GM19035 (cell line): ENCODE data around the gene CLDN2.

Experiments used
- ATAC-seq: cut with Tn5 transposase; IDR thresholded peaks from one replicate; pipeline ENCODE4 v1.9.1; 2021; ENCODE audit not compliant: unreplicated experiment

Gene CLDN2

GRCh38 chrX:106921637-106922036 is 1.4 kb downstream of the CLDN2 start:
- no peak for ATAC-seq

GRCh38 chrX:106927023-106927422 is 6.8 kb downstream of the CLDN2 start:
- ATAC-seq: no peak

- no peak for ATAC-seq
Measured at GRCh38 chrX:106927700-106928099, 7.5 kb downstream of the CLDN2 start.

- no peak for ATAC-seq
Measured at GRCh38 chrX:106928227-106928626, 8.0 kb downstream of the CLDN2 start.

- ATAC-seq: no peak
Measured at GRCh38 chrX:106931831-106932491, 11.8 kb downstream of the CLDN2 start.

- no peak for ATAC-seq
Measured at GRCh38 chrX:106932492-106932923, 12.3 kb downstream of the CLDN2 start.

- ATAC-seq: no peak
Measured at GRCh38 chrX:106932960-106933537, 12.8 kb downstream of the CLDN2 start.

- no peak for ATAC-seq
Measured at GRCh38 chrX:106933538-106933961, 13.3 kb downstream of the CLDN2 start.

GRCh38 chrX:106935175-106935574 is 15.0 kb downstream of the CLDN2 start:
- ATAC-seq: no peak

GRCh38 chrX:106936246-106936645 is 16.0 kb downstream of the CLDN2 start:
- no peak for ATAC-seq

GRCh38 chrX:106939566-106939965 is 19.4 kb downstream of the CLDN2 start:
- ATAC-seq: no peak

- ATAC-seq: no peak
Measured at GRCh38 chrX:106940068-106940467, 19.9 kb downstream of the CLDN2 start.

- ATAC-seq: no peak
Measured at GRCh38 chrX:106946464-106946863, 26.3 kb downstream of the CLDN2 start.

- no peak for ATAC-seq
Measured at GRCh38 chrX:106948641-106949040, 28.4 kb downstream of the CLDN2 start.

- no peak for ATAC-seq
Measured at GRCh38 chrX:106949366-106949765, 29.2 kb downstream of the CLDN2 start.

- no peak for ATAC-seq
Measured at GRCh38 chrX:106950381-106950780, 30.2 kb downstream of the CLDN2 start.

GRCh38 chrX:106951230-106951629 is 31.0 kb downstream of the CLDN2 start:
- ATAC-seq: no peak

- ATAC-seq: no peak
Measured at GRCh38 chrX:106952089-106952488, 31.9 kb downstream of the CLDN2 start.

- ATAC-seq: no peak
Measured at GRCh38 chrX:106952538-106952937, 32.3 kb downstream of the CLDN2 start.

- ATAC-seq: no peak
Measured at GRCh38 chrX:106952988-106953387, 32.8 kb downstream of the CLDN2 start.

GRCh38 chrX:106954041-106954440 is 33.8 kb downstream of the CLDN2 start:
- ATAC-seq: no peak

- no peak for ATAC-seq
Measured at GRCh38 chrX:106955004-106955772, 35.0 kb downstream of the CLDN2 start.
